HG03439 (cell line): ENCODE data around the gene ABI1.
A peak's percentile ranks its signal among the peaks of the same experiment; 100 is the strongest.
"Not testable (repeated sequence)": the region's sequence is repeated elsewhere in the genome, so short reads cannot be mapped to it uniquely, and the experiment has no call there.

Source experiments
- ATAC-seq: cut with Tn5 transposase; IDR thresholded peaks from one replicate; pipeline ENCODE4 v1.9.1; 2021; ENCODE audit warnings: mild to moderate bottlenecking, moderate library complexity; ENCODE audit not compliant: unreplicated experiment

Gene ABI1

DNA sequence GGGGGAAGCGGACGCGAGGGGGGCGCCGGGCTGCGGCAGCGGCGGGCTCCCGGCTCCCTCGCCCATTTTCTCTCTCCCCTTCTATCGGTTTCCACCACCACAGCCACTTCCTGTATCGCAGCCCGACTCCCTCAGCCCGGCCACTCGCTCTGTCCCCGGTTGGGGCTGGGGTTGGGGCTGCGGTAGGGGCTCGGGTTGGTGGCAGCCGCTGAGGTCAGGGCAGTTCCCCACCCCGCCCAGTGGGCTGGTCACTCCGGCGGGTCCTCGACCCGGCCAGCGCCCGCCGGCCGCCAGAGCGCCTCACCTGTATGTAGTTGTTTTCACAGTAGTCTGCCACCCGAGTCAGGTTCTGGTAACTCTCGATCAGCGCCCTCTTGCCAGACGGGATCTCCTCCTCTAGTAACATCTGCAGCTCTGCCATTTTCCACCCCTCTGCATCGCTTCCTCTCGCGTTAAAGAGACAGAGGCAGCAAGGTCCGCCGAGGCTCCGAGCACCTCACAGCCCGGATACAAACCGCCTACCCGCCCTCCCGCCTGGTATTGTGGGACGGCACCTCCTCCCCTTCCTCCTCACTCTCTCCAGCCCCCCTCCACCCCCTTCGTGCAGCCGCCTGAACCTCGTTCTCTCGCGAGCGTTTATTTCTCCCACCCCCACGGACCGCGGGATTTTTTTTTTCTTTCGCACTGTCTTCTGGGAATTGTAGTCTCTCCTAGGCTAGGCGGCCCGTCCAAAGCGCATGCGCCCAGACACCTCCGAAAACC lies at the start of gene ABI1:
TSS of gene ABI1 (minus strand) at position 516 of the 762 bp plus-strand sequence. CDS start at position 421, 95 bp downstream.
- ATAC-seq: peak; percentile 76

DNA sequence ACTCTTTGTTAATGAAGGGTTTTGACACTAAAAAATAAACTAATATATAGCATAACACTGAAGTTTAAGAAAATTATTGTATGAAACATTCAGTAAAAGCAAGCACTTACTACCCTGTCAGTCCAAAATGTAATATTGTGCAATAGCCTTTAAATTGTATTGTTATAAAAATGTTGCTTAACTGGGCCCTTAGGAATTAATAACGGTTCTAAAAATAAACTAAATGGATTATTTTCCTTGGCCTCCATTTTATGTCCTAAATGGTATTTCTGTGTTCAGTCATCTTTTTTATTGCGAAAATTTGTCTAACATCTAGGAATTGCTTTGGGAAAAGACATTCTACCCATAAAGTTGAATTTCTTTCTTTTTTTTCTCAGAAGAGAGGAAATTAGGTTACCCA lies 49.0 kb upstream of the ABI1 start:
- ATAC-seq: no peak

DNA sequence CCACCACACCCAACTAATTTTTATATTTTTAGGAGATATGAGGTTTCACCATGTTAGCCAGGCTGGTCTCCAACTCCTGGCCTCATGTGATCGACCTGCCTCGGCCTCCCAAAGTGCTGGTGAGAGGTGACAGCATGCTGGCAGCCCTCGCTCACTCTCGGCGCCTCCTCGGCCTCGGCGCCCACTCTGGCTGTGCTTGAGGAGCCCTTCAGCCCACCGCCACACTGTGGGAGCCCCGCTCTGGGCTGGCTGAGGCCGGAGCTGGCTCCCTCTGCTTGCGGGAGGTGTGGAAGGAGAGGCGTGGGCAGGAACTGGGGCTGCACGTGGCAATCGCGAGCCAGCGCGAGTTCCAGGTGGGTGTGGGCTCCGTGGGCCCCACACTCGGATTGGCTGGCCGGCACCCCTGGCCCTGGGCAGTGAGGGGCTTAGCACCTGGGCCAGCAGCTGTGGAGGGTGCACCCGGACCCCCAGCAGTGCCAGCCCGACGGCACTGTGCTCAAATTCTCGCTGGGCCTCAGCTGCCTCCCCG lies 44.6 kb upstream of the ABI1 start:
- ATAC-seq: not testable (repeated sequence)

DNA sequence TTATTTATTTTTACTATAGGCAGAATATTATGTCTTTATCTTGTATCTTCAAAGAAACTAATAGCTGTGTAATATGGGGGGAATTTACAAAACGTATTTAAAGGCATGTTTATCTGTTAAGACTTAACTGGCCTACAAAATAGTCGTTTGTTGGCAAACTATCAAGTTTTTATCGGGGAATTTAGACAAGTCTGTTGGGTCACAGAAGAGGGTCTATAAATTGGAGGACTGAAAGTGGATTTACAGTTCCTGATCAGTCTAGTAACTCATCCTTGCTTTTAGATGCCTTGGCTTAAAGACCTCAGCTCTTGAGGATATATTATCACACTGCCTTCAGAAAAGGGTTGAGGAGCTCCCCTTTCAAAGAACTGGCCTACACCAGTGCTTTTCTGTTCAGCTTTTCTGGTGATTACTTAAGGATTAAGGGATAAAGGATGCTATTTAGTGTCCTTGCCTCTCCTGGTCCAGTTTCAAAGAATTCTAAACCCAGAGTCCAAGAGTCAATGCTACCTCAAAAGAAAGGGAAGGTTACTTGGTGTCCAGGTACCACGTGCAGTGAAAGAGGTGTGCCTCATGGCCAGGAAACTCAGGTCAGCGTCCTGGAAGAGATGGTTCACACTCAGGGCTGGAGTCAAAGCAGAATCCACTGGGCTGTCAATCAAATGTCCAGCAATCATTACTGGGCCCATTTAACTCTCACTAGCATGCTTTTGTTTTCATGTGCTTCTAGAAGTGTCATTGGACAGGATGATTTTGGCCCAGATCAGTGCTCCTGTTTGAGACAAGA lies 42.9 kb upstream of the ABI1 start:
- no peak for ATAC-seq

DNA sequence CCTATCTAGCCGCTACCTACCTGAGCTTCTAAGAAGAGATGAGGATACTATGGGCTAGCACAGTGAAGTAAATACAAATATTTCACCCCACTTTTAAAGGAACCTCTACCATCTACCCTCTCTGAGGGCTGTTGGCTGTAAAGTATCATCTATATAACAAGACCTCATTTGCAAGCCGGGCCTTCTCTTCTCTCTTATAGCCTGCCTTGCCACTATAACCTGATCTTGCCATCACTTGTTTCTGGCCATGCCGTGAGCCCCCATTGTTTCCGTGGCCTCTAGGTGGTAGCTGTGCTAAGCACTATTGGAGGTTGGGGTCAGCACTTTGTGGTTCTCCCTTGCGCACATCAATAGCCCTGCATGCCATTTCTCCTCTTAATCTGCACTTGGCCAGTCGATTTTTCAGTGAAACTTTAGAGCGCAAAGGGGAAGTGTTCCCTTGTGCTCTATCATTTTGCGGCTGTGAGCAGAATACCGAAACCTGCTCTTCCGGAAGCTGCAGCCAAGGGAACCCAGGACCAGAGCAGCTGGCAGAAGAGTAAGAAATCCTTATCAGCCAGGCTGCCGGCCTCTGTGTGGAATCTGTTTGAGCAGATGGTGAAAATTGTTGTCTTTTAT lies 31.7 kb upstream of the ABI1 start:
- peak; percentile 69 for ATAC-seq

DNA sequence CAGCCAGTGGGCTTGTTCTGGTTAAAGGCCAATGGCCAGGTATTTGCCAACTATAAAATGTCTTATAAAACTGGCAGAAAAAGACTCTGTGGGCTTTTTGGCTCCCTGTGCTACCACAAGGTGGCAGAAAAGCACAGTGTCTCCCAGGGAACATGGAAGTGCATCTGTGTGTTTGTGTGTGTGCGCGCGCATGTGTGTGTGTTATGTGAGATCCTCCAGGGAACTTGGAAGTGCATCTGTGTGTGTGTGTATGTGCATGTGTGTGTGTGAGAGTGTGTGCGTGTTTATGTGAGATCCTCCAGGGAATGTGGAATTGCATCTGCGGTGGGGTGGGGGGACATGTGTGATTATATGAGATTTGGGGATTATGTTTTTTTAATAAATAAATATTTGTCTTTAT lies 30.2 kb upstream of the ABI1 start:
- no peak for ATAC-seq

DNA sequence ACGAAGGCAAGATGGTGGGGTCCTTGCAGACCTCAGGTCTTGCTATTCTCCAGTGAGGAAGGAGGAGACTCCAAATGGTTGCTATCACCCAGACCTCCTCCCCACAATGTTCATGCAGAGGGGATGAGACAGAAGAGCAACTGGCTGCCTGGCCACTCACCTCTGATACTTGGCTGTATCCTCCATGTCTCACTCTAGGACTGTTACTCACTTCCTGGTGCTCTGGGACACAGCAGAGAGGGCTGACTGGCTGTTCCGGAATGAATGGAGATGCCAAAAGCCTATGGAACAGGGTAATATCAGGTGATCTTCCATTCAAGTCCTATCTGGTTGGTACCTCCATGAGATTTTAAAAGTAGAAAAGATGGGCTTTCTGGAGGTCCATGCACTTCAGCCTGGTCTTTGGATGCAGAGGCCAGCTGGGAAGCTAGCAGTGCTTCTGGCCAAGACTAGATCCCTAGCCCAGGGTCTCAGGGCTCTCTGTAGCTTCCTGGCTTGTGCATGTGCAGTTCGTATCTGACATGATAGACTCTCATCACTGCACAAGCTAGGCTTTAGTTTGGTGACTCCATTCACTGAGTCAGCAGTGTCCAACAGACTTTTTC lies 27.0 kb upstream of the ABI1 start:
- no peak for ATAC-seq

DNA sequence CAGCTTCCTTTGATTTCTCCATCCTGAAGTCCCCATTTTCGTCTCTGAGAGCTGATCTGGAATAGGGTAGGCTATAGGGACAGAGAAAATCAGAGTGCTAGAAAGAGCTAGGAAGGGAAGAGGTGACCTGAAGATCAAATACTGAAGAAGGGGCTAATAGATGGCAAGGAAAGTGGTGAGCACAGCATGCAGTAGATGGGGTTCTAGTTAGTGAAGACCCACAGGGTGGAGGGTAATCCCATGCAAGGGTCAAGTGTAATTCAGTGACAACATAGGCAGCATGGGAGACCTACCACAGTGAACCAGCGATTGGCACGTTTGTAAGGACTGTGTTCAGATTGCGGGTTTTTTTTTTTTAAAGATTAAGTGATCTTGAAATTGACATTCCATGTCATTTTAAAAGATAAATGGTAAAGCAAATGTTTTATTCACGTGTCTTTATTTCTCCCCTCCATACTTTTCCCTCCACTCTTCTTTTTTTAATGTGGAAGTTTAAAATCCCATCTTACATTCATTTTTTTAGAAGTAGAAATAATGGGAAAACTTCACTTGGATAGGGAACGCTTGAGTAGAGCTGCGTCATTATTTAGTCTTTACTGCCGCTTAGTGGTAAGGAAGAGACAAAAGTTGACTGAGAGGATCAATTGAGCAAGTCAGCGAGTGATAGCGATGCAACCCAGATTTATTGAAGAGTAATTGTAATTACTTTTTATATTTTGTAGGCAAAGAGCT lies 21.0 kb upstream of the ABI1 start:
- no peak for ATAC-seq

DNA sequence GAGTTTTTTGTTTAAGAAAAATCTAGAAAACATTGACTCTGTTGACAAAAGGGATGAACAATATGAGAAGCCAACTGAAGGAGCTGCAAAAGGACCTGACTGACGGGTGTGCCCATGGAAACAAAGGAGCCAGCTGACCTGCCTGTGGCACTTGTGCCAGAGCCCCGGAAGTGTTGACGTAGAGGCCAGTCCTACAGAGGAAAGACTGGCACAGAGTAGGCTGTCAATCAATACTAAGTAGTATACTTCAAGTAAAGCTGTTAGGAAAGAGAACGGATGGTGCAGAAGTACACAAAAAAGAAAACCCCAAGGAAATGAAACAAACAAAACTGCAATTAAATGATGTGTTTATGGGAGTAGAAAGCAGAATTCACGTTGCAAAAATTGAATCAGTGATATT lies 19.0 kb upstream of the ABI1 start:
- no peak for ATAC-seq

DNA sequence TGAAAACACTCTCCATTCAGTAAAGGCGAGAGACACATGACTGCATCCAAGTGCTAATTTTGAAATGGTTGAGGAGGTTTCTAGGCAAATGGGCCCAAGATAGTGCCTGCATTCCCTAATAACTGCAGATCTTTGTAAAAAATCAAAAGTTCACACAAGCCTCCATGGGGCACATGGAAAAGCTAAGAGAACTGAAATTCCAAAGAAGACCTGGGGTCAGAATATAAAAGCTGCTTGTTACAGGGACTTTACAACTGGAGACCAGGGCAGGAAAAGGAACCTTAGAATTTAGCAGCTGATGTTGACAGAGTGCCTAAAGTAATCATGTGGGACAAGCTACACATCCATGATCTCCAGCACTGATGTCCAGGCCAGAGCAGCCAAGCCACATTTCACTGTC lies 10.0 kb upstream of the ABI1 start:
- no peak for ATAC-seq

DNA sequence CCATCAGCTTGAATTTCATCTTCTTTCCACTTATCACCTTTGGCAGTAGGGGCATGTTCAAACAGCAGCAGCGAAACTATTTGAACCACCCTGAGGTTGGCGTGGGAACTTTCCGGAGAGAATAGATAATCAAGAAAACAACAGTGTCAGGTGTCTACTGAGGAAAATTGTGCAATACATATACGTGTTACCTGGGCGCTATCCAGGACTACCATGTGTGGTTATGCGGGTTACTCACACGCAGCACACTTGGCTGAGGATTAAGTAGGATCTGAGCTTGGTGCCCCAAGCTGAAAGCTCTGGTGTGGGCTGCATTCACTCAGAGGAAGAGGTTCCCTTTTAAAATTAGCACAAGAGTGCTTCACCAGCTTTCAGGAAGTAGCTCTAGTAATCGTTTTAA lies 8.8 kb upstream of the ABI1 start:
- no peak for ATAC-seq

DNA sequence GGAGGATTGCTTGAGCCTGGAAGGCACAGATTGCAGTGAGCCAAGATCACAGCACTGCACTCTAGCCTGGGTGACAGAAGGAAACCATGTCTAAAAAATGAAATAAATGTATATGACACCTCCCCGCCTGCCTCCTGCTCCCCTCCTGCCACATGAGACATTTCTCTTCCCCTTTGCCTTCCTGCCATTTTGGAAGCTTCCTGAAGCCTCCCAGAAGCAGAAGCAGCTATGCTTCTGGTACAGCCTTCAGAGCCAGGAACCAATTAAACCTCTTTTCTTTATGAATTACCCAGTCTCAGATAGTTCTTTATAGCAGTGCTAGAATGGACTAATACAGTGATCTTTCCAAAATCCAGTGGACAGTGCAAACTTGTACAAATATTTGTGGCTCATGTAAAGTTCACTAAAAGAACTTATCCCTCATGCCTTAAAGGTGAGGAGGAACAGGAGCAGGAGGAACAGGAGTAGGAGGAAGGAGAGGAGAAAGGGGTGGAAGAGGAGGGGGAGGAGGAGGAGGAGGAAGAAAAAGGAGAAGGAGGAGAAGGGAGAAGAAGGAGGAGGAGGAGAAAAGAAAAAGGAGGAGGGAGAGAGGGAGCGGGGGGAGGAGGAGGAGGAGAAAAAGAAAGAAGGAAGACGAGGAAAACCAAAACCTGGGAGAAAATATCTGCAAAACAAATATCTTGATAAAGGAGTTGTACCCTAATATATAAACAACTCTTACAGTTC lies 2.8 kb upstream of the ABI1 start:
- no peak for ATAC-seq

DNA sequence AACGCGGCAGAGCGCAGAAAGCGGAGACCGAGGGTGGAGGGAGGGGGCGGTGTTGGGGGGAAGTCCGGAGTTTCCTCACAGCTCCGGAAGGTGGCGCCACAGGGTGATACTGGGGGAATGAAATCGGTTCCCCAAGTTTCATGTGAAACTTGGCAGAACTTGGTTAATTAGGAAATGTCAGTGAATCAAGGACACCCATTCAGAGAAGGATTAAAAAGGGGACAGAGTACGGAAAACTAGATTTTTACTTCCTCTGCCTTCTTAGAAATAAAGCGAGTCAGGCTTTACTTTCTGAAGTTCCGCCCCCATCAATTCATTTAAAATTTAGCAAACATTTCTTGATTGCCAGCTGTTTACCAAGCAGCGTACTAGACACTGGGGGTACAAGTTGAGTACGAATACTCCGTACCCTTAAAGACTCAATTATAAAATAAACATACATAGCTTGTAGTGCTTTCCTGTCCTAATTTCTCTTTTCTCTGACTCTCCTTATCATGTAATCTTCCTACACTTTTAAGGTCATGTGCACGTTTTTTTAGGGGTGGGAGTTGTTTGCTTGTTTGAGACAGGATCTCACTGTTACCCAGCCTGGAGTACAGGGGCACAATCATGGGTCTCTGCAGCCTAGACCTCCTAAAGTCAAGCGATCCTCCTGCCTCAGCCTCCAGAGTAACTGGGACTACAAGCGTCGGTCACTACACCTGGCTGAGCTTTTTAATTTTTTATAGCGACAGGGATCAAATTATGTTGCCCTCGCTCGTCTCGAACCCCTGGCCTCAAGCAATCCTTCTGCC lies 644 bp upstream of the ABI1 start:
- ATAC-seq: no peak

DNA sequence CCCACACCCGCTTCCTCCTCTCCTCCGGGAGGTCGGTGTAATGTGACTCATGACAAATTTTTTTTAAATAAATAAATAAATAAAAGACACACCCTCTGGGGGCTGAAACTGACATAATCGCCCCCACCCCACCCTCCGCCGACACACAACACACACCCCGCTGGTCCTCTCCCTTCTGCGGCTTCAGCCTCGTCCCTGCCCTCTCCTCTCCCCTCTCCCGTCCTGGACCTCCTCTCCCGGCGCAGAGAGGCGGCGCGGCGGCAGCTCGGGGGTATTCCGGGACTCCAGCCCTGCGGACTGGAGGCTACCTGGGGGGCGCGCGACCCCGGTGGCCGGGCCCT lies 686 bp downstream of the ABI1 start:
- ATAC-seq: peak; percentile 1

DNA sequence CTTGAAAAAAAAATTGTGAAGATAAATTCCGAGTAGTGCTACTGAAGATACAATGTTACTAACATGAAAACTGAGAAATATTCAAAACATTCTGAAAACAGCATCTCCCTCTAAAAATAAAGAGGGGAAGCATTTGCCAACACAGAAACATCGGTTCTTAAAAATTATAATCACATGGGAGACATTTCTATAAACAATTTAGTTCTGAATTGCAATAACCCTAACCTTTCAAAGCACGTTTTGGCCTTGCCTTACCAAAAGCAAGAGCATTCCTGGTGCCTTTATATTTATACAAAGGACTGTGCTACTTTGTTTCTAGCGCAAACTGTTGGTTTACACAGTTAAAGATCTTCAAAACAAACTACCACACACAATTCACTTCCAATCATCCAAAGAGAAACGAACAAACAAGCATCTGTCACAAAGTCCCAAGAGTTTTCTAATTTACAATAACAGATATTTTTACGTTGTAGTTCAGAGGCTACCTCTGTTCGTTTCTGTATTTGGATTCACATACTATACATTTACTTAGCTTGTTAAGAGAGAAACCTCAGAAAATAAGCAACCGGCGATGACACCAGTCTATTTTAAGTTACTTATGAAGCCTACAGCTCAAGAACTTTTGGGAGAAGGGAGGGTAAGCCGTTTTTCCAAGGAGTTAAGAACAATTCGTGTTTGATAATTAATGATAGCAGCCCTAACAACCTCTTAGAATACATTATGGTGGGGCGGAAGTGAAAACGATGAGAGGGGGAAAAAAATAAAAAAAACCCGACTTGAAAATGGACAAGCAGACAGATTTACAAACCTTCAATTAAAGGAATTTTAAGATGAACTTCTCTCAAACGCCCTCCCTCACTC lies 1.3 kb downstream of the ABI1 start:
- no peak for ATAC-seq

DNA sequence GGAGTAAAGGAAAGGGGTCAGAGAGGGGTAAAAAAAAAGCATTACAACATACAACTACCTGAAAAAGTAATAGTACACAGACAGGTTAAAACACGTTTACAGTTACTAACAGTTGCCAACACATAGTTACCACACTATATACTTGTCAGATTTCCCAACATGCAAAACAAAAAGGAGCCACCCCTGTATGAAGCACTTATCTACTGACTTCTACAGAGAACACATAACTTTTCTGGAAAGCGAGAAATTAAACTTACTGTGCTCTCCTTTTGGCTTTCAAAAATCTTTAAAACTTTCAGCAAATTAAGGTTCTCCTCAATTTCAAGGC lies 2.1 kb downstream of the ABI1 start:
- ATAC-seq: no peak

DNA sequence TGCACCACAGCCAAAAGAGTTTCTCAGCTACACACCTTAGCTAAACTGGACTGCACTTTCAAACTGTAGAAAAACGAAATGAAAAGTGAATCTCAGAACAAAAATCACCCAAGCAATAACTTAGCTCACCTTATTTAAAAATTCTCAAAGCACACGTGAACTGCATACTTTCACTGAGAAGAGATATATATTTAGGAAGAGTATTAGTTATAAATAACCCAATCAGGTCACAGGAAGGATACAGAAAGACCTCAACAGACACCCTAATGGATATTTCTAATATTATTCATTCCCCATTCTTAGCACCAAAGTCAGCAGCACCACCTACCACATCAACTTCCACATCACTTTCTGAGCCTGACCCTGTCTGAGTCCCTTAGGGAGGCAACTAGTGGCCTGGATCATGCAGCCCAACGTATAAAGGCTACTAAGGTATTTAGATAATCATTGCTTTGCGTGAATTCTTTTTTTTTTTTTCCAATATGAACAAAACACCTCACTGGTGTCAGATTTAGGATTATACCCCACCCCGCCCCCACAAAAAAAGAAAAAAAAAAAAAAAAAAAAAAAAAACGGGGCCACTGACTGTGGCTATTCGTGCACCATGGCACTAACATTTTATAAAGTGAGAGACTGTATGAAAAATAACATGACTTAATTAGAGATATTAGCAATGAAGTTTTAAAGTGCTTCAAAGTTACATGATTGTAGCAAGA lies 2.6 kb downstream of the ABI1 start:
- peak; percentile 27 for ATAC-seq

DNA sequence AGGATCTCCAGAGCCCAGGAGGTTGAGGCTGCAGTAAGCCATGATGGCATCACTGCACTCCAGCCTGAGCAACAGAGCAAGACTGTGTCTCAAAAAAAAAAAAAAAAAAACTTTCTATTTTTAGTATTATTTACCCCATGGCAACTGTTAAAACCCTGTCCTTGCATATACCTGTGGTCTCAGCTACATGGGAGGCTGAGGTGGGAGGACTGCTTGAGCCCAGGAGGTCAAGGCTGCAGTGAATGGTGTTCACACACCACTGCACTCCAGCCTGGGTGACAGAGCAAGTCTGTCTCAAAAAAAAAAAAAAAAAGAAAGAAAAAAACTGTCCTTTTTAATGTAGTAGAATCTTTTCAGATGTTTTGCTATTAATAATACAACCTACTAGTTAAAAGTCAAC lies 3.2 kb downstream of the ABI1 start:
- not testable (repeated sequence) for ATAC-seq
